IPS-18a (cell line): ENCODE measurements around the gene ANKRD11.

Experiments used
- H3K27ac ChIP-seq: one replicate; pipeline ENCODE4 v1.5.1; 2013; ENCODE audit warnings: low read length
- H3K27me3 ChIP-seq: one replicate; pipeline ENCODE4 v1.6.1; 2013; ENCODE audit warnings: mild to moderate bottlenecking, low read length; ENCODE audit not compliant: control insufficient read depth, insufficient read depth
- H3K36me3 ChIP-seq: one replicate; pipeline ENCODE4 v1.6.1; 2013; ENCODE audit warnings: low read depth, low read length; ENCODE audit not compliant: control insufficient read depth
- H3K4me1 ChIP-seq: one replicate; pipeline ENCODE4 v1.6.1; 2013; ENCODE audit warnings: low read depth, low read length; ENCODE audit not compliant: control insufficient read depth
- H3K4me3 ChIP-seq: one replicate; pipeline ENCODE4 v1.5.1; 2013; ENCODE audit warnings: low read length
- H3K9ac ChIP-seq: one replicate; pipeline ENCODE4 v1.6.1; 2013; ENCODE audit warnings: mild to moderate bottlenecking, low read length, moderate library complexity
- H3K9me3 ChIP-seq: one replicate; pipeline ENCODE4 v1.6.1; 2013; ENCODE audit warnings: low read depth, low read length; ENCODE audit not compliant: control insufficient read depth

Gene ANKRD11

DNA sequence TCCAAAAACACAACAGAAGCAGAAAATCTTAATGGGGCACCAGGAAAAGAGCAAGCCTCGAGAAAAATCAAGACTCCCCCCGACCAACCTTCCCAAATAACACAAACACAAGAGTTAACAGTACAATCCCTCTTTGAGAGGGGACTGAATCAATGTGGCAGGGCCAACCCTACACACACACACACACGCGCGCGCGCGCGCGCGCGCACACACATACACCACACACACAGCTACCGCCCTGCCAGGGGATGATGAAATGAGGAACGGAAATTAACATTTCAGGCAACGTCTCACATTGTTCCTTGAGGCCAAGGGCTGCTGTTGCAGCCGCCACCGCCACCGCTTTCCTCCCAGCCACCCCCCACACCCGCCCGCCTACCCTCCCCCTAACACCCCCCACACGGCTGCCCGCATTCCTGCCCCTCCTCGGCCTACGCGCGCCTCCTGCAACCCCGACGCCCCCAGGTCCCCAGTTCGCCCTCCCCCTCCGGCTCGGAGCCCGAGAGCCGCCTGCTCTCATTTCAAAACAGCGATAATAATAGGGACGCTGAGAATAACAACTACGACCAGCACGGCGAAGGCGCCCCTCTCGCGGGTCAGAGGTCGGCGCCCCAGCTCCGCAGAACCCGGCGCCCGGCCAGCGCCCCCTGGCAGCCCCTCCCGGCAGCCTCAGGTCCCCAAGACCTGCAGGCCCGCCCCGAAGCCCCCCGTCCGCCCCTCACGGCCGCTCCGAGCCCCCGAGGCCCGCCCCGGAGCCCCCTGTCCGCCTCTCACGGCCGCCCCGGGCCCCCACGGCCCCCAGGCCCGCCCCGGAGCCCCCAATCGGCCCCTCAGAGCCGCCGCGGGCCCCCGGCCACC lies 1.1 kb downstream of the ANKRD11 start:
- Histone ChIP-seq H3K4me1 (peaks cover 17% of the 10 kb centered on the region), H3K27me3 (no peaks in the 10 kb centered on the region), H3K4me3 (peak overlapping the region; percentile 91), H3K27ac (peak overlapping the region; percentile 88), H3K9ac (peak overlapping the region; percentile 86), H3K36me3 (no peaks in the 10 kb centered on the region), H3K9me3 (no peaks in the 10 kb centered on the region)

DNA sequence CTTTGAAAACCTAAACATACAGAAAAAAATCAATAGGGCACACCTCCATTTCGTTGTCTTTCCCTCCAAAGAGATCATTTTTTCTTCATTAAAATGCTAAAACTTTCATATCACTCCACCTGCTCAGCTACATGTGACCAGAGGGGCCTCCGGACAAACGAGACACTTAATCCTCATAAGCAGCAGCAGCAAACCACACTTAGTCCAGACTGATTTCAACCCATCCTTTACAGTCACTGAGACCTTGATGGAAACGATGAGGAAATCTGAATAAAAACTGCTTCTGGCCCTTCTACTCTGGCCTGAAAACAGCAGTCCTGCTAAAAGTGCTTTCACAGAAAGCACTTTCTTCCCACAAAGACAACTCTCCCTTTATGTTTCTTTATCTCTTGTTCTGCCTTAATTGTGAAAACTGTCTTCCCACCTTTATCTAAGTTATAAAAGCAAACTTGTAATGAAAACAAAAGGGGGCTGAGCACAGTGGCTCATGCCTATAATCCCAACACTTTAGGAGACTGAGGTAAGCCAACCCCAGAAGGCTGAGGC lies 4.6 kb downstream of the ANKRD11 start:
- Histone ChIP-seq H3K4me1 (peaks cover 27% of the 10 kb centered on the region), H3K9me3 (no peaks in the 10 kb centered on the region), H3K27ac (no peak overlapping the region), H3K27me3 (no peaks in the 10 kb centered on the region), H3K36me3 (no peaks in the 10 kb centered on the region), H3K4me3 (no peak overlapping the region), H3K9ac (no peak overlapping the region)

DNA sequence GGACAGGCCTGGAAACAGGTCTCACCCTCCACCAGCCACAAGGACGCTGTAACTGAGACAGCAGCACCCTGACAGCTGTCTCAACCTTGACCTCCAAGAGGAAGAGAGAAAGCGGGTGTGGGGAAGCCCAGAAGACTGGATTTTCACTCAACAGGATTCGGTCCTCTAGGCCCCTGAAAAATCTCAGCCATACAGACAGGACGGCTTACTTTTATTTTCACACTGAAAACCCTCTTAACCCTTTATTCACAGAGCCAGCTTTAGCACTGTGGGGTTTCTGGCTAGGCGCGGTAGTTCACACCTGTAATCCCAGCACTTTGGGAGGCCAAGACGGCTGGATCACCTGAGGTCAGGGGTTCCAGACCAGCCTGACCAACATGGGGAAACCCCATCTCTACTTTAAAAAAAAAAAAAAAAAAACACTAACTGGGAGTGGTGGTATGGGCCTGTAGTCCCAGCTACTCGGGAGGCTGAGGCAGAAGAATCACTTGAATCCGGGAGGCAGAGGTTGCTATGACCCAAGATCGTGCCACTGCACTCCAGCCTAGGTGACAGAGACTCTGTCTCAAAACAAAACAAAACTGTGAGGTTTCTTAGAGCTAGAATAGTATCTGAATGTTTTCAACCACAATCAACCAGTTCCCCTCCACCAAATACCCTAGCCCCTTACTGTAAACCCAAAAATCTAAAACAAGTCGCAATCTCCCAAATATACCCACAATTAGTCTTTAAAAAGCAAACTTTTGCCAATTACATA lies 5.3 kb downstream of the ANKRD11 start:
- no peaks in the 10 kb centered on the region for H3K9me3 ChIP-seq
- H3K4me3 ChIP-seq: no peak overlapping the region
- H3K4me1 ChIP-seq: peaks cover 27% of the 10 kb centered on the region
- no peak overlapping the region for H3K9ac ChIP-seq
- no peak overlapping the region for H3K27ac ChIP-seq
- no peaks in the 10 kb centered on the region for H3K36me3 ChIP-seq
- no peaks in the 10 kb centered on the region for H3K27me3 ChIP-seq

DNA sequence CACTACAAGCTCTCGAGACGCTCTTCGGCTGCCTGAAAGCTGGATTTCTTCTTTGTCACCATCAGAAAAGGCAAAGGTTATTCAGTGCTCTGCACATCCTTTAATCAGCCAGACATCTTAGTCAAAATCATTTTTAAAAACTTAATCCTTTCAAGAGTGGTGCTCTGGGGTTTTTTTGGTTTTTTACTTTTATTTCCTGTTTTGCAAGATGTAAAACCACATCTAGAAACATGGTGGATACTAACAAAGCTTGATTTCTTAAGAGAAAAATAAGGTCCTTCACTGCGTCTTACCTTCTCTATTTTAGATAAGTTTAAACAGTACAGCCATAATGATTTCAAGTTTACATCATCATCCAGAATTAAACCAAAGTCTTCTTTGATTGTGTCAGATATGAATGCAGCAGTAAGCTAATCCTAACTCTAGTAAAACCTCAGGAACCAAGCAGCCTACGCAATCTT lies 6.3 kb downstream of the ANKRD11 start:
- Histone ChIP-seq H3K4me1 (peaks cover 27% of the 10 kb centered on the region), H3K27me3 (no peaks in the 10 kb centered on the region), H3K9me3 (no peaks in the 10 kb centered on the region), H3K4me3 (no peak overlapping the region), H3K27ac (no peak overlapping the region), H3K9ac (no peak overlapping the region), H3K36me3 (no peaks in the 10 kb centered on the region)

DNA sequence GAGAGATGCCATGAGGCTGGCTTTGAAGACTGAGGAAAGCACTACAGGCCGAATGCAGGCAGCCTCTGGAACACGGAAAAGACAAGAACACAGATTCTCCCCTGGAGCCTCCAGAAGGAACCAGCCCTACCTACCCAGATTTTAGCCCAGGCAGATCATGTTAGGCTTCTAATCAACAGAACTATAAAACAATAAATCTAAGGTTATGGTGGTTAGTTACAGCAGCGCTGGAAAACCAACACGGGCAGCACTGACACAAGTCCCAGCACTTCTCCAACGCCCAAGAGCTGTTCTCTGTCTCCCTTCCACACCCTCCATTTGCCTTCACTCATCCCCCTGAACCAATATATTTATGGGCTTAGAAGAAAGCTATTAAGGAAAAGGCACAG lies 7.5 kb downstream of the ANKRD11 start:
- Histone ChIP-seq H3K9me3 (no peaks in the 10 kb centered on the region), H3K27ac (no peak overlapping the region), H3K27me3 (no peaks in the 10 kb centered on the region), H3K36me3 (no peaks in the 10 kb centered on the region), H3K4me1 (peaks cover 24% of the 10 kb centered on the region), H3K9ac (no peak overlapping the region), H3K4me3 (no peak overlapping the region)

DNA sequence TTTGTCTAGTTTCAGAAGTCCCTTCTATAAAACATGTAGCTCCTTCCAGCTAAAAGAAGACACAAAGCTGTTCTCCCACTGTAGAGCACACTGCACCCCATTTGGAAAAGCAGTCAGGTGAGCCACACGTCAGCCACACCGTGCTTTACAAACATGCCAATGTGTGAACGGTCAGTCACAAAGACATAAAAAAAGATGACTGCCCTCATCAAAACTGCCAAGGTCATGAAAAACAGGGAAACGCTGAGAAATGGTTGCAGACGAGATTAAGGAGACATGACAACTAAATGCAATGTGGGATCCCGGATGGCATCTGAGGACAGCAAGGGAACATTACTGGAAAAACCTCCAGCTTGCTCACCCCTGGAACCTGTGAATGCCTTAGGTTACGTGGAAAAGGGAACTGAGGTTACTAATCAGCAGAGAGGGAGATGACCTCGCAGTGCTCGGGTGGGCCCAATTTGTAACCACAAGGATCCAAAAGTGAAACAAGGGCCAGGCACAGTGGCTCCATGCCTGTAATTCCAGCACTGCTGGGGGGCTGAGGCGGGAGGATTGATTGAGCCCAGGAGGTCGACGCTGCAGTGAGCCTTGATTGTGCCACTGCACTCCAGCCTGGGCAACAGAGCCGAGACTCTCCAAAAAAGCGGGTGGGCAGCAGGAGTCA lies 8.1 kb downstream of the ANKRD11 start:
- H3K4me3 ChIP-seq: no peak overlapping the region

DNA sequence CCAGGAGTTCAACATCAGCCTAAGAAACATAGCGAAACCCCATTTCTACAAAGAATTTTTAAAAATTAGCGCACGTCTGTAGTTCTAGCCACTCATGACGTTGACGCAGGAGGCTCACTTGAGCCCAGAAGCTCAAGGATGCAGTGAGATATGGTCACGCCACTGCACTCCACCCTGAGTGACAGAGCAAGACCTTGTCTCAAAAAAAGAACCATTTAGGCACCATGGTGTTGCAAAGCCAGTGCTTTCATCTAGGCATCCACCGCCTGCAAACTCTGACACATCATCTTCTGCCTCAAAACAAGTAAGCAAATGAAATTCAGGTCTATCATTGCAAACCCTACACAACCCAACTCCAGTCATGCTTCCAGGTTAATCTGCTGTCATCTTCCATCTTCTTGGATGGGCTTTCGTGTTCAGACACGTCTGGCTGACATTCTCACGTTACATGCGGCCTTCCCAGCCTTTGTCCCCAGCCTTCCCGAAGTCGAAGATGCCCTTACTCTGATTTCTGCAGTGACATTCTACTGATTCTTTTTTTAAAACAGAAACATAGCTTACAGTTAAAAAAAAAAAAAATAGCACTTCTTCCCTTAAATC lies 8.9 kb downstream of the ANKRD11 start:
- Histone ChIP-seq H3K27me3 (no peaks in the 10 kb centered on the region), H3K9ac (no peak overlapping the region), H3K36me3 (no peaks in the 10 kb centered on the region), H3K4me3 (no peak overlapping the region), H3K9me3 (no peaks in the 10 kb centered on the region), H3K4me1 (peaks cover 22% of the 10 kb centered on the region), H3K27ac (no peak overlapping the region)

More for the DNA sequence above, 8.1 kb downstream of the ANKRD11 start:
- no peaks in the 10 kb centered on the region for H3K9me3 ChIP-seq
- no peaks in the 10 kb centered on the region for H3K27me3 ChIP-seq
- no peak overlapping the region for H3K27ac ChIP-seq
- no peaks in the 10 kb centered on the region for H3K36me3 ChIP-seq
- H3K9ac ChIP-seq: no peak overlapping the region
- peaks cover 22% of the 10 kb centered on the region for H3K4me1 ChIP-seq

DNA sequence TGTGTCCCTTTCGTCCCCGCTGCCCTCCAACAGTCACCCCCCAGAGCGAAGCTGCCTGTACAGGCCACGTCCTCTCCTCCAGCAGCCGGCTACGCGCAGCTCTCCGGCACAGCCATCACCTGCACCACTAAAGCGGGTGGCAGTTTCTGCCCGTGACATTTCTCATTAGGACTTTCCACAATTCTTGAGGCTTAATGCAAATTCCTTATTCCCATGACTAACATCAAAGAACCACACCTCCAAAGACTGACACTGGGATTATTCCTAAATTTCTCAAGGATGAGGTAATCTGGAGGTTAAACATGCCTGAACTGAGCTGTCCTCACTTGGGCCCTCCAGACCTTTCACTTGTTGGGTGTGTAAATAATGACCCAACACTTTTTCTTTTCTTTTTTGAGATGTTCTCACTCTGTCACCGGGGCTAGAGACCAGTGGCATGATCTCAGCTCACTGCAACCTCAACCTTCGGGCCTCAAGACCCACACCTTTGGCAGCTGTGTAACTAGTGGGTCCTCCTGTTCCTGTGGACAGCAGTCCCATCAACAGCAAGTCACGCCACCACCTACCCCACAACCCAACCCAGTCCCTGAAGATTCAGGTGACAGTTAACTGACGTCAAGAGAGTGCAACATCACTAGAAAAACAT lies 11.7 kb downstream of the ANKRD11 start:
- no peak overlapping the region for H3K4me3 ChIP-seq
- no peaks in the 10 kb centered on the region for H3K36me3 ChIP-seq
- H3K9ac ChIP-seq: no peak overlapping the region
- no peaks in the 10 kb centered on the region for H3K9me3 ChIP-seq
- no peaks in the 10 kb centered on the region for H3K27me3 ChIP-seq
- peaks cover 12% of the 10 kb centered on the region for H3K4me1 ChIP-seq
- H3K27ac ChIP-seq: no peak overlapping the region

DNA sequence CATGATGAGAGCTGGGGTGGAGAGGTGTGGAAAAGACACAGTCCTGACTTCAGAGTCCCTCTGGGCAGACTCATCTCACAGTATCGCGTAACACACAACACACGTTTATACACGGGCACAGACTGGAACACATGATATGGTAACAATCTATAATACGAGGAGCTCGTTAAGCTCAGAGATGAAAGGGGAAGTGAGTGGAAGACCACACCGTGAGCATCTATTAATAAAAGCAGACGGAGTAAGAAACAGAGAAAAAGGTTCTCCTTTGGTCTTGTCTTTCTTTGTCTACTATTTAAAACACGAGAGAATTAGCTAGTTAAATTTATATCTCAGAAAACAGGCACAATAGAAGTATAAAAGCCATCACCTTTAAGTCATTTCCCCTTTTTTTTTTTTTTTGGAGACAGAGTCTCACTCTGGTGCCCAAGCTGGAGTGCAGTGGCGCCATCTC lies 13.5 kb downstream of the ANKRD11 start:
- Histone ChIP-seq H3K27ac (no peak overlapping the region), H3K4me1 (peaks cover 10% of the 10 kb centered on the region), H3K9me3 (no peaks in the 10 kb centered on the region), H3K27me3 (no peaks in the 10 kb centered on the region), H3K36me3 (no peaks in the 10 kb centered on the region), H3K4me3 (no peak overlapping the region), H3K9ac (no peak overlapping the region)

DNA sequence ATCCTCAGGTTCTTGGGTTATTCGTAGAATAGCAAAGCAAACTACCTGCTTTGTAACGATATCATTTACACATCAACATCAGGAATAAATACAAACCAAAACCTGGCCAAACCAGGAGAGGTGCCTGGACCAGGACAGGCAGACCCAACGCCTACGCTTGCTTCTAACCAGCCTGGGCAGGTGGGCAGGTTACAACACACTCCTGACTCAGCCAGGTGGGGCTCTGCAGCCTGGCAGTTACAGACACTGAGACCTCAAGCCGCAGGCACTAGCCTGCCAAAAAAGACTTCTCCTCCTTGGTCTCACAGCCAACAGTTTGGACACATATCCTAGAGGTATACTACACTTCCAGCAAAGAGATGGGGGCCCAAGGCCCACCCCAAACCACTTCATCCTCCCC lies 14.0 kb downstream of the ANKRD11 start:
- no peak overlapping the region for H3K9ac ChIP-seq

More for the DNA sequence above, 14.0 kb downstream of the ANKRD11 start:
- no peaks in the 10 kb centered on the region for H3K9me3 ChIP-seq
- no peaks in the 10 kb centered on the region for H3K36me3 ChIP-seq
- H3K27ac ChIP-seq: no peak overlapping the region
- peaks cover 10% of the 10 kb centered on the region for H3K4me1 ChIP-seq
- H3K27me3 ChIP-seq: no peaks in the 10 kb centered on the region
- H3K4me3 ChIP-seq: no peak overlapping the region
